A549 (cell line): ENCODE results near the gene FBXO7.

Experiments
- BHLHE40 ChIP-seq: IDR thresholded peaks from 2 replicates; pipeline ENCODE4 v1.6.1; 2012; ENCODE audit warnings: low read depth, low read length, inconsistent platforms
- CBX2 ChIP-seq: fragments of 200-600 bp; sonication (generic); IDR thresholded peaks from 2 replicates; pipeline ENCODE4 v1.6.1; 2016; ENCODE audit warnings: low read depth, mild to moderate bottlenecking, borderline replicate concordance
- CEBPB ChIP-seq, 2 experiments: fragments of >200 bp in 1 of 2; sonication (Bioruptor Twin) in 1 of 2; formaldehyde crosslinking in 1 of 2; IDR thresholded peaks; 2 replicates each; pipeline ENCODE4 v1.6.1; 2012 to 2016
- EHF ChIP-seq: fragments of 250-450 bp; sonication (Bioruptor Pico); IDR thresholded peaks from 2 replicates; pipeline ENCODE4 v1.5.0; 2020; ENCODE audit warnings: mild to moderate bottlenecking
- KDM1A ChIP-seq: fragments of 200-600 bp; sonication (generic); IDR thresholded peaks from 2 replicates; pipeline ENCODE4 v1.6.1; 2016; ENCODE audit warnings: low read depth, mild to moderate bottlenecking
- MAZ ChIP-seq: fragments of 150-350 bp; IDR thresholded peaks from 2 replicates; pipeline ENCODE4 v1.6.1; 2014; ENCODE audit warnings: antibody characterized with exemption, low read depth, low read length, borderline replicate concordance
- POLR2A ChIP-seq: IDR thresholded peaks from 2 replicates; pipeline ENCODE4 v1.6.1; 2012; ENCODE audit warnings: mild to moderate bottlenecking, low read length
- TF ChIP-seq, protein P1 (sequence below): fragments of >200 bp; sonication (Bioruptor Twin); formaldehyde crosslinking; IDR thresholded peaks from 3 replicates; pipeline ENCODE4 v1.5.1; 2016
- TF ChIP-seq, protein P2 (sequence below): fragments of 200-600 bp; sonication (generic); IDR thresholded peaks from 2 replicates; pipeline ENCODE4 v1.6.1; 2016; ENCODE audit warnings: antibody characterized with exemption, mild to moderate bottlenecking, moderate library complexity

DNA sequence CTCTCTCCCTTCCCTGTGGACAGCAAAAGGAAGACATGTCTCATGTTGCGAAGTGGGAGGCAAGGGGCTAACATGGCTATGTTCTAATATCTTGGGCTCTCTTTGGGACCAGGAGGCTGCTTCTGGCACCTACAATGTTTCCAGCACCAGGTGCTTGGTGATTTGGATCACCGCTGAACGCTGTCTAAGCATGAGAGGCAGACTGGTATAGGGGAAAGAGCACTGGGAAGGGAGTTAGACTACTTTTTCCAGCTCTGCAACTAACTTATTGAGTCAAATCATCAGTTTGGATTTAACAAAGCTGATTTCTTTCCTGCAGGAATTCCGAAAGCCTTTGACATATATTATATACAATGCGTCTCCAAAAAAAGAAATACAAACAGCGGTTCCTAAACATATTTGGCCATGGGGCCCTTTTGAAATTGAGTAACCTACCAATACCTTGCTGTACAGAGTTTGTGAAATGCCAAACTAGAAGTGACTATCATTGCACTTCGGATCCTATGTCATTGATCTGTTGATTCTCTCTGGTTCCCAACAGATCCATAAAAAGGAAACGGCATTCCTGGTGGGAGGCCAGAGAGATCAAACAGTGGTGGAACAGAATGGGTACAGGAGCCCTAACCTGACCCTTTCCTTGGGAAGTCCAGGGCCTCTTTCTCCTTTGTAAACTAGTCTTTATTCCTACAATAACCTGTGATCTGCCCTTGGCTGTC lies 37.8 kb downstream of the FBXO7 start:
- TF ChIP-seq, protein P1, sequence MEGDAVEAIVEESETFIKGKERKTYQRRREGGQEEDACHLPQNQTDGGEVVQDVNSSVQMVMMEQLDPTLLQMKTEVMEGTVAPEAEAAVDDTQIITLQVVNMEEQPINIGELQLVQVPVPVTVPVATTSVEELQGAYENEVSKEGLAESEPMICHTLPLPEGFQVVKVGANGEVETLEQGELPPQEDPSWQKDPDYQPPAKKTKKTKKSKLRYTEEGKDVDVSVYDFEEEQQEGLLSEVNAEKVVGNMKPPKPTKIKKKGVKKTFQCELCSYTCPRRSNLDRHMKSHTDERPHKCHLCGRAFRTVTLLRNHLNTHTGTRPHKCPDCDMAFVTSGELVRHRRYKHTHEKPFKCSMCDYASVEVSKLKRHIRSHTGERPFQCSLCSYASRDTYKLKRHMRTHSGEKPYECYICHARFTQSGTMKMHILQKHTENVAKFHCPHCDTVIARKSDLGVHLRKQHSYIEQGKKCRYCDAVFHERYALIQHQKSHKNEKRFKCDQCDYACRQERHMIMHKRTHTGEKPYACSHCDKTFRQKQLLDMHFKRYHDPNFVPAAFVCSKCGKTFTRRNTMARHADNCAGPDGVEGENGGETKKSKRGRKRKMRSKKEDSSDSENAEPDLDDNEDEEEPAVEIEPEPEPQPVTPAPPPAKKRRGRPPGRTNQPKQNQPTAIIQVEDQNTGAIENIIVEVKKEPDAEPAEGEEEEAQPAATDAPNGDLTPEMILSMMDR = no peak
- TF ChIP-seq POLR2A = no peak
- TF ChIP-seq, protein P2, sequence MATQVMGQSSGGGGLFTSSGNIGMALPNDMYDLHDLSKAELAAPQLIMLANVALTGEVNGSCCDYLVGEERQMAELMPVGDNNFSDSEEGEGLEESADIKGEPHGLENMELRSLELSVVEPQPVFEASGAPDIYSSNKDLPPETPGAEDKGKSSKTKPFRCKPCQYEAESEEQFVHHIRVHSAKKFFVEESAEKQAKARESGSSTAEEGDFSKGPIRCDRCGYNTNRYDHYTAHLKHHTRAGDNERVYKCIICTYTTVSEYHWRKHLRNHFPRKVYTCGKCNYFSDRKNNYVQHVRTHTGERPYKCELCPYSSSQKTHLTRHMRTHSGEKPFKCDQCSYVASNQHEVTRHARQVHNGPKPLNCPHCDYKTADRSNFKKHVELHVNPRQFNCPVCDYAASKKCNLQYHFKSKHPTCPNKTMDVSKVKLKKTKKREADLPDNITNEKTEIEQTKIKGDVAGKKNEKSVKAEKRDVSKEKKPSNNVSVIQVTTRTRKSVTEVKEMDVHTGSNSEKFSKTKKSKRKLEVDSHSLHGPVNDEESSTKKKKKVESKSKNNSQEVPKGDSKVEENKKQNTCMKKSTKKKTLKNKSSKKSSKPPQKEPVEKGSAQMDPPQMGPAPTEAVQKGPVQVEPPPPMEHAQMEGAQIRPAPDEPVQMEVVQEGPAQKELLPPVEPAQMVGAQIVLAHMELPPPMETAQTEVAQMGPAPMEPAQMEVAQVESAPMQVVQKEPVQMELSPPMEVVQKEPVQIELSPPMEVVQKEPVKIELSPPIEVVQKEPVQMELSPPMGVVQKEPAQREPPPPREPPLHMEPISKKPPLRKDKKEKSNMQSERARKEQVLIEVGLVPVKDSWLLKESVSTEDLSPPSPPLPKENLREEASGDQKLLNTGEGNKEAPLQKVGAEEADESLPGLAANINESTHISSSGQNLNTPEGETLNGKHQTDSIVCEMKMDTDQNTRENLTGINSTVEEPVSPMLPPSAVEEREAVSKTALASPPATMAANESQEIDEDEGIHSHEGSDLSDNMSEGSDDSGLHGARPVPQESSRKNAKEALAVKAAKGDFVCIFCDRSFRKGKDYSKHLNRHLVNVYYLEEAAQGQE = no peak
- TF ChIP-seq CBX2 = no peak
- TF ChIP-seq BHLHE40 = no peak
- no peak for TF ChIP-seq CEBPB (IDR thresholded peaks at IDR 0.05)
- no peak for TF ChIP-seq MAZ
- no peak for TF ChIP-seq KDM1A
- TF ChIP-seq EHF = no peak
